Peyer's patch (tissue), 4 donors: ENCODE results near the gene HIBCH.

Source experiments
- CTCF ChIP-seq, 6 experiments: fragments of 450-650 bp in 4 of 6; fragments of 200-600 bp in 2 of 6; sonication (generic) in 1 of 6; IDR thresholded peaks; one replicate each; pipeline ENCODE4 v1.5.1; 2017 to 2019; ENCODE audit warnings: antibody characterized with exemption in 6 of 6, mild to moderate bottlenecking in 3 of 6, moderate library complexity in 1 of 6
- POLR2A ChIP-seq, 2 donors: fragments of 450-650 bp; IDR thresholded peaks; one replicate each; pipeline ENCODE4 v1.5.1; 2017; ENCODE audit warnings: antibody characterized with exemption in 2 of 2, mild to moderate bottlenecking in 2 of 2, moderate library complexity in 2 of 2

DNA sequence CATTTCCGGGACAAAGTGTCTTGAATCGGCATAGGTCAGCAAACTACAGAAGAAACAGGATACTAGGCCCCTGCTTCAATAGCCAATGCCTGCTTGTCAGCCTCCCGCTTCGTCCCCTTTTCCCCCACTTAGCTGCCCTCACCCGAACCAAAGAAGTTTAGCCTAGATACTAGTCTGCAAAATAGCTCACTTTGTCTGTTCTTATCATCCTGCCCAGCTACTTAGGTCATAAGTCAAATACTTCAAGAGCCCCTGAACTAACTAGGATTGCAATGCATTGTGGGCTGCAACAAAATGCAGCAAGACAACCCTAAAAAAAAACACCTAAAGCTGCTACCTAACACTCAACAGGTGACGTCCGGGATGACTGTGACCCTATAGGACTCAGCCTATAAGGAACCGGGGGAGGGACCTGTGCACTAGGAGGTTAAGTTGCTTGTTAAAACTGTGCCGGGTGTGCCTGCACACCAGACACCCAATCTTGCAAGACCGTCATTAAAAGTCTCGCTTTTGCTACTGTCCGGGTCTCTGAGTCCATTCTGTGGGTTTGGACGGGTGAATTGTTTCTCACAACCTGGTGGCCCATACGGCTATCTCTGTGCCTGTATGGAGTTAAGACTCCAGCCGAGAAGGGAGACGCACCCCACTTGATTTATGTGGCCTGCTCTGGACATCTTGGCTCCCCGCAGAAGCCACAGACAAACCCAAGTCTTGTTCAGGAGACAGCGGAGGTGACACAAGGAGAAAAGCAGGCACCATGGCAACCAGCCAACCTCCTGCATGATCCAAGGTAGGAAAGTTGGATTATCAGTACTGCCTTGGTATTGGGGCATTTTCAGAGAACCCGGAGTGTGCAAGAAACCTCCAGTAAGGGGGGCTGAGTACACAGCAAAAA lies 105.9 kb downstream of the HIBCH start:
- no peak for TF ChIP-seq CTCF (IDR thresholded peaks at IDR 0.05)
- TF ChIP-seq POLR2A (IDR thresholded peaks at IDR 0.05) = no peak
